ENCODE data around the gene DUSP28. TPM values are rescaled to one million over a fixed set of nuclear protein-coding genes. Genes with fewer than 3 reads are reported as not detected.

The DUSP28 gene
- total and polyA plus RNA-seq, 10 of the 15 experiments (the other 5 are each of a cell fraction or from before 2014, with no cell fraction given): 2.5 to 12.5 (median 6.4) TPM

- WGBS (ENCODE audit: insufficient coverage, insufficient replicate concordance, low lambda C conversion rate, missing lambda C conversion rate): 1% methylated on average over 4 of the region's 4 CpGs
- BruUV-seq (replicated peaks): no TSS peak
- FAIRE-seq (peak; percentile 86), DNase-seq (ENCODE audit: low read depth, low spot score) (peak; percentile 100), ATAC-seq (peak; percentile 77)
- Histone ChIP-seq H3K4me3 (peak overlapping the region; percentile 95), H2AFZ (ENCODE audit: control insufficient read depth, low read depth, low read length) (no peak overlapping the region), H3K27me3 (replicated peaks in 1 of 2; ENCODE audit: control insufficient read depth in 2 of 2, insufficient read depth in 2 of 2, low read length in 1 of 2) (no peaks in the 10 kb centered on the region), H3K36me3 (ENCODE audit: control insufficient read depth in 2 of 2, insufficient read depth in 2 of 2, low read length in 1 of 2) (no peaks in the 10 kb centered on the region), H3K4me1 (ENCODE audit: control insufficient read depth, insufficient read depth, low read length) (peaks cover 48% of the 10 kb centered on the region), H3K9me3 (replicated peaks; ENCODE audit: control insufficient read depth, insufficient read depth, low read length) (no peaks in the 10 kb centered on the region; the same call in 1 of the 3 replicates), H4K20me1 (ENCODE audit: control insufficient read depth, insufficient read depth) (no peaks in the 10 kb centered on the region; the same call in 1 of the 2 replicates), H3K4me2 (ENCODE audit: control insufficient read depth, insufficient read depth) (peak overlapping the region; percentile 73), H3K79me2 (ENCODE audit: control insufficient read depth, insufficient read depth, low read length) (peaks cover 52% of the 10 kb centered on the region), H3K9ac (ENCODE audit: control insufficient read depth, insufficient read depth, low read length) (peak overlapping the region; percentile 84), H3K27ac (ENCODE audit: control insufficient read depth, insufficient read depth) (peak overlapping the region; percentile 92)
- RAD21 ChIA-PET (ENCODE audit: unreplicated experiment): interaction anchor here (1.0 to 10.9 kb wide), 3 partner anchors 23 to 70 kb away, joined by 3 to 206 read pairs (median 49); partner anchors contain the start of genes ANKMY1 and DUSP28
- CTCF ChIA-PET: interaction anchor here (0.7 to 11.9 kb wide), 9 partner anchors 12 to 746 kb away, joined by 3 to 196 read pairs (median 5); partner anchors contain the start of genes ANKMY1, DUSP28 and RNPEPL1
- intact Hi-C loops (cut with micrococcal nuclease; ENCODE audit: unreplicated experiment): loop anchor here (1.0 kb wide), 2 partner anchors 18 to 23 kb away; no protein-coding TSS in a partner anchor
- POLR2A ChIA-PET: interaction anchor here (1.1 to 6.7 kb wide), 8 partner anchors 16 to 517 kb away, joined by 3 to 233 read pairs (median 4); partner anchors contain the start of genes DUSP28, GPR35, MTERF4 and RNPEPL1
- in situ Hi-C loops (cut with MboI): no loop called here
- SMC1A ChIA-PET (ENCODE audit: uncharacterized antibody, unreplicated experiment): interaction anchor here (0.6 to 6.4 kb wide), 5 partner anchors 23 to 70 kb away, joined by 3 to 124 read pairs (median 13); partner anchors contain the start of genes ANKMY1 and DUSP28
- peak; percentile 90 for TF ChIP-seq MEF2B (IDR thresholded peaks at IDR 0.05; ENCODE audit: partially characterized antibody, poor library complexity, severe bottlenecking)
- TF ChIP-seq ESRRA (IDR thresholded peaks at IDR 0.05; ENCODE audit: low read length): no peak
- TF ChIP-seq TCF12 (IDR thresholded peaks at IDR 0.05; ENCODE audit: low read depth, low read length): peak; percentile 49; the same call in 1 of the 2 replicates
- TF ChIP-seq YY1 (IDR thresholded peaks at IDR 0.05; ENCODE audit: low read depth, low read length): peak; percentile 17; the same call in 1 of the 2 replicates
- TF ChIP-seq ZBTB33 (IDR thresholded peaks at IDR 0.05): no peak
- no peak for TF ChIP-seq TBL1XR1 (IDR thresholded peaks at IDR 0.05; ENCODE audit: low read depth, low read length)
- no peak for TF ChIP-seq ZNF24 (IDR thresholded peaks at IDR 0.05)
- TF ChIP-seq MXI1 (IDR thresholded peaks at IDR 0.05; ENCODE audit: low read depth, low read length): no peak
- TF ChIP-seq NFYB (IDR thresholded peaks at IDR 0.05; ENCODE audit: insufficient read depth, low read depth, low read length): peak; percentile 56; the same call in 1 of the 2 replicates
- TF ChIP-seq NFYA (IDR thresholded peaks at IDR 0.05; ENCODE audit: borderline replicate concordance, low read depth, low read length): no peak
- TF ChIP-seq RAD51 (IDR thresholded peaks at IDR 0.05): peak; percentile 71
- TF ChIP-seq BMI1 (IDR thresholded peaks at IDR 0.05; ENCODE audit: borderline replicate concordance): no peak
- TF ChIP-seq ZNF592 (IDR thresholded peaks at IDR 0.05): no peak
- TF ChIP-seq ZSCAN29 (IDR thresholded peaks at IDR 0.05): no peak
Measured at GRCh38 chr2:240584486-240585031, 24.4 kb downstream of the DUSP28 start.
